BLaER1 (cell line): ENCODE data around the gene STOX2.

Experiments
- H3K27ac ChIP-seq: shearing (Covaris generic); formaldehyde crosslinking; 2 replicates; pipeline ENCODE4 v1.8.1; 2022
- H3K27me3 ChIP-seq: shearing (Covaris generic); formaldehyde crosslinking; 2 replicates; pipeline ENCODE4 v1.8.1; 2022
- H3K36me3 ChIP-seq: shearing (Covaris generic); formaldehyde crosslinking; 2 replicates; pipeline ENCODE4 v1.8.1; 2022
- H3K4me1 ChIP-seq: shearing (Covaris generic); formaldehyde crosslinking; 2 replicates; pipeline ENCODE4 v1.8.1; 2022
- H3K4me2 ChIP-seq: shearing (Covaris generic); formaldehyde crosslinking; 2 replicates; pipeline ENCODE4 v1.8.1; 2022
- H3K4me3 ChIP-seq: shearing (Covaris generic); formaldehyde crosslinking; 2 replicates; pipeline ENCODE4 v1.8.1; 2022
- H3K9ac ChIP-seq: shearing (Covaris generic); formaldehyde crosslinking; 2 replicates; pipeline ENCODE4 v1.8.1; 2022
- H3K9me3 ChIP-seq: shearing (Covaris generic); formaldehyde crosslinking; 2 replicates; pipeline ENCODE4 v1.8.1; 2022
- H4K20me1 ChIP-seq: shearing (Covaris generic); formaldehyde crosslinking; 2 replicates; pipeline ENCODE4 v1.8.1; 2022
- Cebpa-rat ChIP-seq: shearing (Covaris generic); IDR thresholded peaks from 2 replicates; pipeline ENCODE4 v1.8.1; 2022

STOX2 gene

GRCh38 chr4:183905081-183905592, at the start of gene STOX2:
Gene STOX2 (plus strand): TSS chr4:183905307. CDS start chr4:183906791, 1,484 bp downstream.
- TF ChIP-seq Cebpa-rat = no peak
- Histone ChIP-seq H3K27me3 (no peaks in the 10 kb centered on the region), H4K20me1 (no peaks in the 10 kb centered on the region), H3K4me3 (no peak within 1 kb of the TSS), H3K9ac (no peak within 1 kb of the TSS), H3K27ac (no peak within 1 kb of the TSS), H3K36me3 (no peaks in the 10 kb centered on the region), H3K4me2 (no peak within 1 kb of the TSS), H3K4me1 (no peaks in the 10 kb centered on the region), H3K9me3 (peaks cover 39% of the 10 kb centered on the region)

- Histone ChIP-seq H3K36me3 (no peaks in the 10 kb centered on the region), H3K9me3 (no peaks in the 10 kb centered on the region), H3K4me2 (no peak overlapping the region), H3K4me1 (peaks cover 26% of the 10 kb centered on the region), H3K9ac (no peak overlapping the region), H3K27me3 (no peaks in the 10 kb centered on the region), H4K20me1 (no peaks in the 10 kb centered on the region), H3K27ac (no peak overlapping the region), H3K4me3 (no peak overlapping the region)
- TF ChIP-seq Cebpa-rat = no peak
Measured at GRCh38 chr4:183855323-183856190, 49.5 kb upstream of the STOX2 start.

GRCh38 chr4:183857040-183857439, 48.1 kb upstream of the STOX2 start:
- TF ChIP-seq Cebpa-rat = no peak
- no peak overlapping the region for H3K9ac ChIP-seq
- no peaks in the 10 kb centered on the region for H4K20me1 ChIP-seq
- H3K4me1 ChIP-seq = peaks cover 26% of the 10 kb centered on the region
- H3K4me2 ChIP-seq = peak overlapping the region; percentile 86
- no peaks in the 10 kb centered on the region for H3K9me3 ChIP-seq
- H3K27me3 ChIP-seq = no peaks in the 10 kb centered on the region
- no peaks in the 10 kb centered on the region for H3K36me3 ChIP-seq
- H3K27ac ChIP-seq = no peak overlapping the region
- H3K4me3 ChIP-seq = no peak overlapping the region

GRCh38 chr4:183858011-183858615, 47.0 kb upstream of the STOX2 start:
- Histone ChIP-seq H3K4me1 (peaks cover 26% of the 10 kb centered on the region), H3K36me3 (no peaks in the 10 kb centered on the region), H3K27ac (peak overlapping the region; percentile 61; the same call in 1 of the 2 replicates), H3K9ac (peak overlapping the region; percentile 25; the same call in 1 of the 2 replicates), H3K9me3 (no peaks in the 10 kb centered on the region), H4K20me1 (no peaks in the 10 kb centered on the region), H3K4me2 (peak overlapping the region; percentile 86), H3K4me3 (peak overlapping the region; percentile 52), H3K27me3 (no peaks in the 10 kb centered on the region)
- no peak for TF ChIP-seq Cebpa-rat

GRCh38 chr4:183860119-183860518, 45.0 kb upstream of the STOX2 start:
- no peak overlapping the region for H3K4me2 ChIP-seq
- H3K27ac ChIP-seq = no peak overlapping the region
- TF ChIP-seq Cebpa-rat = no peak
- H3K9ac ChIP-seq = no peak overlapping the region
- H3K4me3 ChIP-seq = no peak overlapping the region
- no peaks in the 10 kb centered on the region for H3K36me3 ChIP-seq
- H3K9me3 ChIP-seq = no peaks in the 10 kb centered on the region
- no peaks in the 10 kb centered on the region for H3K27me3 ChIP-seq
- peaks cover 26% of the 10 kb centered on the region for H3K4me1 ChIP-seq
- H4K20me1 ChIP-seq = no peaks in the 10 kb centered on the region

GRCh38 chr4:183860731-183861130, 44.4 kb upstream of the STOX2 start:
- Histone ChIP-seq H3K27me3 (no peaks in the 10 kb centered on the region), H3K9me3 (no peaks in the 10 kb centered on the region), H3K27ac (no peak overlapping the region), H3K4me1 (peaks cover 26% of the 10 kb centered on the region), H3K4me2 (no peak overlapping the region), H4K20me1 (no peaks in the 10 kb centered on the region), H3K36me3 (no peaks in the 10 kb centered on the region), H3K9ac (no peak overlapping the region), H3K4me3 (no peak overlapping the region)
- no peak for TF ChIP-seq Cebpa-rat

GRCh38 chr4:183861426-183861825, 43.7 kb upstream of the STOX2 start:
- H3K27ac ChIP-seq = no peak overlapping the region
- no peak overlapping the region for H3K9ac ChIP-seq
- H3K4me3 ChIP-seq = no peak overlapping the region
- H3K9me3 ChIP-seq = no peaks in the 10 kb centered on the region
- peaks cover 26% of the 10 kb centered on the region for H3K4me1 ChIP-seq
- no peaks in the 10 kb centered on the region for H3K36me3 ChIP-seq
- H3K27me3 ChIP-seq = no peaks in the 10 kb centered on the region
- no peak overlapping the region for H3K4me2 ChIP-seq
- H4K20me1 ChIP-seq = no peaks in the 10 kb centered on the region
- no peak for TF ChIP-seq Cebpa-rat

- peaks cover 10% of the 10 kb centered on the region for H3K4me1 ChIP-seq
- no peak overlapping the region for H3K27ac ChIP-seq
- no peak for TF ChIP-seq Cebpa-rat
- H3K4me2 ChIP-seq = no peak overlapping the region
- H3K36me3 ChIP-seq = no peaks in the 10 kb centered on the region
- H3K27me3 ChIP-seq = no peaks in the 10 kb centered on the region
- H3K9ac ChIP-seq = no peak overlapping the region
- H3K4me3 ChIP-seq = no peak overlapping the region
- H3K9me3 ChIP-seq = no peaks in the 10 kb centered on the region
- H4K20me1 ChIP-seq = no peaks in the 10 kb centered on the region
Measured at GRCh38 chr4:183863155-183863825, 41.8 kb upstream of the STOX2 start.

GRCh38 chr4:183867247-183867646, 37.9 kb upstream of the STOX2 start:
- H3K27ac ChIP-seq = no peak overlapping the region
- no peak overlapping the region for H3K9ac ChIP-seq
- H3K4me1 ChIP-seq = no peaks in the 10 kb centered on the region
- no peak overlapping the region for H3K4me2 ChIP-seq
- no peak for TF ChIP-seq Cebpa-rat
- H3K36me3 ChIP-seq = no peaks in the 10 kb centered on the region
- H3K27me3 ChIP-seq = no peaks in the 10 kb centered on the region
- H3K9me3 ChIP-seq = no peaks in the 10 kb centered on the region
- no peak overlapping the region for H3K4me3 ChIP-seq
- H4K20me1 ChIP-seq = no peaks in the 10 kb centered on the region
